ENCODE results near the gene AMZ2. TPM values are rescaled to one million over a fixed set of nuclear protein-coding genes. Genes with fewer than 3 reads are reported as not detected.
"Not testable (repeated sequence)": the region's sequence is repeated elsewhere in the genome, so short reads cannot be mapped to it uniquely, and the experiment has no call there.

The AMZ2 gene
- polyA plus RNA-seq, 3 donors = 89.1 to 97.0 (median 91.5) TPM

DNA sequence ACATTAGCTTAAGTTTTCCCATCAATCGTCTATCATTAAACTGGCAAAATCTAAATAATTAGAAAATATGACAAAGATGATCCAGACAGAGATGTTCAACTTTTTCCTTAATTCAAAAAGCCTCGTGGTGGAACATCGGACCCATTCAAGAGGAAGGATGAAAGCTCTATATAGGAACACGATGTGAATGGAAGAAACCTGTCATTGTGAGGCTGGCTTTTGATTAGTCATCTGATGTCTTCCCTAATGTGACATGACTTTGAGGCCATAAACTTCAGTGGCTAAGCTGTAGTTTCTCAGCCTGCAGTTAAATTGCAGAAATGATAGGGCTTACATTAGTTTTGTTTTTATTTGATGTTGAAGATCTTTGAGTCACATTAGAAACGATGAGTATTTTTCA lies 1.0 kb downstream of the AMZ2 start:
- DNase-seq (ENCODE audit: low read depth in 3 of 3, low spot score in 2 of 3) = no peak

DNA sequence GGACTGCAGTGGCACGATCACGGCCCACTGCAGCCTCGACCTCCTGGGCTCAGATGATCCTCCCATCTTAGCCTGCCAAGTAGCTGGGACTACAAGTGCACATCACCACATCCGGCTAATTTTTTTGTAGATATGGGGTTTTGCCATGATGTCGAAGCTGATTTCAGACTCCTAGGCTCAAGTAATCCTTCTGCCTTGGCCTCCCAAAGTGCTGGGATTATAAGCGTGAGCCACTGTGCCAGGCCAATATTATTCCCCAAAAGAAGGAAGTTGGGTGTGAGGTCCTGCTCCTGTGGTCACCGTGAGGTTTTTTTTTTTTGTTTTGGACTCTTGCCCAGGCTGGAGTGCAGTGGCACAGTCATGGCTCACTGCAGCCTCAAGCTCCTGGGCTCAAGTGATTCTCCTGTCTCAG lies 1.5 kb downstream of the AMZ2 start:
- no peak for DNase-seq (ENCODE audit: low read depth in 3 of 3, low spot score in 2 of 3)

DNA sequence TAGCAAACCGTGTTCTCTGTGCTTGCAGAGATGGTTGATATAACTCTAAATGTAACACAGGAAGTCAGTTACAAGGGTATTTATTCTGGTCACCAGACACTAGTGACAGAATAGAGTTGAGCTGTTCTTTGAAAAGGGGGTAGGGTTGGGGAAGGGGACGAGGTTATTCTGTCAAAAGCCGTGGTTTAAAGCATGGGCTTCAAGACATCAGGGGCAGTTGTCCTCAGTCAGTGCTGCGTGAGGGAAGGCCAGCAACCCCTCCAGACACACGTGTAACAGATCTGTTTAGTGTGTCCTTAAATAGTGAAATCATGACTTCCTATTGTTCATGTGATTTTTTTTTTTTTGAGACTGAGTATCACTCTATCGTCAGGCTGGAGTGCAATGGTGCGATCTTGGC lies 5.6 kb downstream of the AMZ2 start:
- DNase-seq (ENCODE audit: low read depth in 3 of 3, low spot score in 2 of 3) = not testable (repeated sequence)

DNA sequence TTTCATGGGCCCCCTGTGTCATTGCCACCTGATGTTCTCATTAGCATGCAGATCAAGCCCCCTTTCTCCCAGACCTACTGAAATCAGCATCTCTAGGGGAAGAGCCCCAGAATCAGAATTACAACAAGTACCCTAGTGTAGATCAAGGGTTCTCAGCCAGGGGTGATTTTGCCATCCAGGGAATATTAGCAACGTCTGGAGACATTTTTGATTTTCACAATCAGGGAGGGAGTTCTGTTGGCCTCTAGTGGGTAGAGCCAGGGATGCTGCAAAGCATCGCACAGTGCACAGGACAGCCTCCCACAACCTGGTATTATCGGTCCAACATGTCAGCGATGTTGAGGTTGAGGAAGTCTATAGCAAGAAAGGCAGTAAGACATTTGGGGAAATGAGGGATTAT lies 7.3 kb downstream of the AMZ2 start:
- DNase-seq (ENCODE audit: low read depth in 3 of 3, low spot score in 2 of 3) = no peak

DNA sequence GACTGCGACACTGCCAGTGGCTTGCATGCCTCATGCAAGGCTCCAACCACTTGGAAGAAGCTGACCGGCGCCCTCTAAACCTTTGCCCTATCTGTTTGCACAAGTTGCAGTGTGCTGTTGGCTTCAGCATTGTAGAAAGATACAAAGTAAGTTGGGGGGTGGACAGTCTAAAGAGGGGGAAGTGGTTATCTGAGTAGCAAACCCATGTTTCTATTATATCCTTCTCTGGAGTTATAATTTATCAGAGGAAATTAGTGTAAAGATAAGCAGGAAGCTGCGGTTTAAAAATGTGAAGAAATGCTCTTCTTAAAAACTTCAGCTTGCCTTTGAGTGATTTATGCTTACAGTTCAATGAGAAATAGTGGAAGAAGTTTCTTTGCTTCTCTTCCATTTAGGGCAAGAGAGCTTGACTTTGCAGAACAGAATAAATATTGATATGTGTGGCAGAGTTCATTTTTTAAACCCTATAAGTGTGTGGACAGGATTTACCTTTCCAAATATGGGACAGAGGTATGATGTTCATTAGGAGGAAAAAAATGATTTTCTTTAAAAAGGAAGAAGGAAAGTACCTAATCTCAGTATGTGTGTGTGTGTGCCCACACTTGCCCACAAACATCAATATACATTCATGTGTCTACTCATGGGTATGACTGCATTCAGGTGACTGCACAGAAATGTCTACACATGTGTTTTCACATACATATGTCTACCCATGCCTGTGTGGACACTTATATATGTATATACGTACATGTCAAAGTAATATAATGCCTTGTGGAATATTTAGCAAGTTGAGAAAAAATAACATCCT lies 8.1 kb downstream of the AMZ2 start:
- no peak for DNase-seq (ENCODE audit: low read depth in 3 of 3, low spot score in 2 of 3)

DNA sequence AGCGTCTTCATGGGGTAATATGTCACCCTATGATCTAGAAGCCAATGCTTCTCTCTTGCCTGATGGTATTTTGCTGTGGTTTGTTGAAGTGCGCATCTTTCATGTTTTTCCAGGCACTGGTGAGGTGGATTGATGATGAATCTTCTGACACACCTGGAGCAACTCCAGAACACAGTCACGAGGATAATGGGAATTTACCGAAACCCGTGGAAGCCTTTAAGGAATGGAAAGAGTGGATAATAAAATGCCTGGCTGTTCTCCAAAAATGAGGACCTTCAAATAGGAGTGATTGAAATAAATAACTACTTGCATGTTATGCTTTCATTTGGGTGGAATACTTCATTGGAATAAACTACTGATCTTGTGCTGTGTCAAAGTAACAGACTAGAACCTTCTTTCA lies 8.9 kb downstream of the AMZ2 start:
- not testable (repeated sequence) for DNase-seq (ENCODE audit: low read depth in 3 of 3, low spot score in 2 of 3)

DNA sequence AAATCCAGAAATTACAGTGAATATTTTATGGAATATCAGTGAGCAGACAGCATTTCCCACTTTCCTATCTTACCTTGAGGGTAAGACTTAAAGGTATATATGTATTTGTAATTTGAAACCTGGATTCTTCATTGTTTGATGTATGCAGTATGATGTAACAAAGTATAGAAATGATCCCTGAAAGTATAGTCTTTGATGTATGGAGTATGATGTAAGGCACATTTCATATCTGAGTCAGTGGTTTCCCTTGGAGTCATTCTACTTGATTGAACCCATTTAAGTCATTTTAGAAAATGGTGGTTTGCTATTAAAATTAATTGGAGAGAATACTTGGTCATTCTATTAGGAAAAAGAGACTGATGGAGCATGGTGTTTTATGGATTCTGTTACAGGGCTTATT lies 10.1 kb downstream of the AMZ2 start:
- DNase-seq (ENCODE audit: low read depth in 3 of 3, low spot score in 2 of 3) = no peak

DNA sequence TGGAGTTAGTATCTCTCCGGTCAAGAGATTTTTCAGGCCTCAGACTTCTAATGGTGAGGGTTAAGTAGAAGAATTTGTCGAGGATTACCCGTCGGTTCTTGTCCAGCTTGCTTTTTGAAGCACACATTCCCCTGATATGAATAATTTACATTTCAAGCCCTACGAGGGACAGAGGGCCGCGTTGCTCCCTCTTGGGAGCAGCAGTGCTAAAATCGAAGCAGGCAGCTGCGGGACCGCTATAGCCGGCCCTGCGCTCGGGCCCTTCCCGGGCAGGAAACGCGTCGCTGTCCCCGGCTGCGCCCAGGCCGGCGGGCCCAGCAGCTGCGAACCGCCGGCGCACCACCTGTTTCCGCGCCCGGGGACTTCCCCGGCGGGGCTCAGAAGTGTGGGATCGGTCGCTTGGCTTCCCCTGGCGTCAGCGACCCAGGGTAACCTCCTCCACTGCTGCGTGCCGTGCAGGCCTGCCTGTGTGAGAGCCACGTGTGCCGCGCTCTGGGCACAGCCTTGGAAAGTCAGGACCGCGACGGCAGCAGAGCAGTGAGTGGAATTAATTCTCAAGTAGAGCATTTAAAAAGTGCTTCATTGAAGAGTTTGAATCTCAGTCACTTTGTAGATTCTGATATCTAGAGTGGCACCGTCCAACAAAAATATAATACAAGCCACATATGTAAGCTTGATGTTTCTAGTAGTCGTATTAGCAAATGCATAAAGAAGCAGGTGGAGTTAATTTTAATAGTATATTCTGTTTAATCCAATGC lies 11.2 kb downstream of the AMZ2 start:
- not testable (repeated sequence) for DNase-seq (ENCODE audit: low read depth in 3 of 3, low spot score in 2 of 3)

DNA sequence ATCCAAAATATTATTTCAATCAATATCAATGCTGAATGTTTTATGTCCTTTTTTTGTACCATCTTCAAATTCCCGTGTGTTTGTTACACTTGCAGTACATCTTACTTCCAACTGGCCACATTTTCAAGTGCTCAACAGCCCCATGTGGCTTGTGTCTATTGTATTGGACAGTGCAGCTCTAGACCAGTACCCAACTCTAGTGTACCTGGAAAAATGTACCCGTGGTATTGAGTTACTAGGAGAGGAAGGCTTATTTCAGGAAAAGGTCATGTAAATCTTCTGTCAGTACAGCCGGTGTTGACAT lies 11.8 kb downstream of the AMZ2 start:
- DNase-seq (ENCODE audit: low read depth in 3 of 3, low spot score in 2 of 3) = not testable (repeated sequence)

DNA sequence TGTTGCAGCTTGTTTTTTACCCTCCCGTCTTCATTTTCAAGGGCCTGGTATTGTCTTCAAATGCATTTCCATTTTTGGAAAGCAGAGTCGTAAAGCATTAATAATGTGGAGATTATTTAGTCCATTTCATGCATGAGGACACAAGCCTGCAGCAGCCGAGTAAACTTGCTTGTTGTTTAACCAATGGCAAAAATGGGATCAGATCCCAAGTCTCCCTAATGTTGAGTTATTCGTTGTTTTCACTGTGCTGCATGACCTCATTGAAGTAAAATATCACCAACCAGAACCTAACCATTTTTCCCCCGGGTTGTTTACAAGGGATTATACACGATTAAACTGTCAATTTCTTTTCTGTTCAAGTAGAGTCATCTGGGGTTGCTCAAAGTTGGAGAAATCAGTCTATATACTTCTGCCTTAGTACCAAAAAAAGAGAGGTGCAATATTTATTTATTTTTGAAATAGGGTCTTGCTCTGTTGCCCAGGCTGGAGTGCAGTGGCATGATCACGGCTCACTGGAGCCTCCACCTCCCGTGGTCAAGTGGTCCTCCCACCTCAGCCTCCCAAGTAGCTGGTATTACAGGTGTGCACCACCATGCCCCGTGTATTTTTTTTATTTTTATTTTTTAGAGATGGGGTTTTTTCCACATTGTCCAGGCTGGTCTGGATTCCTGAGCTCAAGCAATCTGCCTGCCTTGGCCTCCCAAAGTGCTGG lies 12.4 kb downstream of the AMZ2 start:
- DNase-seq (ENCODE audit: low read depth in 3 of 3, low spot score in 2 of 3) = no peak

DNA sequence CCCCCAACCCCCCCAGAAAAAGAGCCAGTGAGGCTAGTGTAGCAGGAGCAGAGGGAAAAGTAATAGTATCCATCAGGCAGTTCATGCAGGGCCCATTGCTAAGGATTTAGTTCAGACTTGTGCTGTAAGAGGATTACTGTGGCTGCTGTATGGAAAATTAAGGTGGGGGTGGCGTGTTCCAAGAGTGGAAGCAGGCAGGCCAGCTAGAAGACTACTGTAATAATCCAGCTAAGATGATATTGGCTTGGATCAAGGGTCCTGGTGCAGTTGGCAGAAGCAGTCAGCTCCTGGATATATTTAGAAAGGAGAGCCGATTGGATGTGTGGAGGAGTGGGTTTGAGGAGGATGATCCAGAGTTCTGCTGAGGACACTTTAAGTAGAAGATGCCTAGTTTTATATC lies 14.6 kb downstream of the AMZ2 start:
- not testable (repeated sequence) for DNase-seq (ENCODE audit: low read depth in 3 of 3, low spot score in 2 of 3)

DNA sequence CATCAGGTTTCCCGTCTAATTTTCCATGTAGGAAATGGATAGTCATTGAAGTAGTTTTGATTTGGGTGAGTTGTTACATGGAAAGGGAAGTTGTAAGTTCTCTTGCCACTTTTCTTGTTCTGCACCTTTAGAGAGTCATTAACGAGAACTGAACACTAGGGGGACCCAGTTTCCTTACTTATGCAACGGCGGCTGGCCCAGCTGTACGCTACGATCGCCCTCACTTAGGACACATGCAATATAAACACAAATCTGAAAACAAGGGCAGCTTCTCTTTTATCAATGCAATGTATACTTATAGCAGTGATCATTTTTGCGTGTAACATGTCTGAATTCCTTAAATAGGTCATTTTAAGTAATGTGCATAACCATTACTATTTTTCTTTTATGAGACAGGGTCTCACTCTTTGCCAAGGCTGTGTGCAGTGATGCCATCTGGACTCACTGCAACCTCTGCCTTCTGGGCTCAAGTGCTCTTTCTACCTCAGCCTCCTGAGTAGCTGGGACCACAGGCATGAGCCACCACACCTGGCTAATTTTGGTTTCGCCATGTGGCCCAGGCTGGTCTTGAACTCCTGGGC lies 15.3 kb downstream of the AMZ2 start:
- DNase-seq (ENCODE audit: low read depth in 3 of 3, low spot score in 2 of 3) = not testable (repeated sequence)

DNA sequence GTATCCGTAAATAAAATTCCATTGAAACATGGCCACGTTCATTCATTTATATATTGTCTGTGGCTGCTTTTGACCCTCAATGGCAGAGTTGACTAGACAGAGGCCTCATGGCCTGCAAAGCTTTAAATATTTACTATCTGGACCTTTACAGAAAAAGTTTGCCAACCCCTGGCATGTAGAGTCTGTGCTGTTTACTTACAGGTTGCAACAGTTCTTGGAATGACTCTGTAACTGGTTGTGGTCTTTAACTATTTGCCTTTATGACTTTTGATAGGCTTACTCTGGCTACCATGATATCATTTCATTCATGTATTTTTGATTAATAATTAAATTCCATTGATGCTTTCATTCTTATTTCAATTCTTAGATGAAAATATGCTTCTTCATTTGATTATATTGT lies 18.0 kb downstream of the AMZ2 start:
- not testable (repeated sequence) for DNase-seq (ENCODE audit: low read depth in 3 of 3, low spot score in 2 of 3)

DNA sequence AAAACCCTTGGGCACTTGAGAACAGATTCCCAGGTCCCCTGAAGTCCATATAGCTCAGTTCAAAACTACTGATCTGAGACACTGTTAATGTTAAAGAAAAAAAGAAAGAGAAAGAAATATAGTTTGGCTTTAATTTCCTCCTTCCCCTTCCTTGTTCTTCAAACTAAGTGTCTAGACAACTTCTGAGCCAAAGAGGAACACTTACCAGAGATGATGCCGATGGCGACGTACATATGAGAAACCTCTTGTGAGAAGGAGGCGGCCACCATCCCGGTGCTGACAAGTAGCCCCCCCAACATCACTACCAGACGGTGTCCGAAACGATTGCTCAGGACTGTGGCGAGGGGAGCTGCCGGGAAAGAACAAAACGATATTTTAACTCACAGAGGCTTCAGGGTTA lies 25.9 kb downstream of the AMZ2 start:
- DNase-seq (ENCODE audit: low read depth in 3 of 3, low spot score in 2 of 3) = no peak

DNA sequence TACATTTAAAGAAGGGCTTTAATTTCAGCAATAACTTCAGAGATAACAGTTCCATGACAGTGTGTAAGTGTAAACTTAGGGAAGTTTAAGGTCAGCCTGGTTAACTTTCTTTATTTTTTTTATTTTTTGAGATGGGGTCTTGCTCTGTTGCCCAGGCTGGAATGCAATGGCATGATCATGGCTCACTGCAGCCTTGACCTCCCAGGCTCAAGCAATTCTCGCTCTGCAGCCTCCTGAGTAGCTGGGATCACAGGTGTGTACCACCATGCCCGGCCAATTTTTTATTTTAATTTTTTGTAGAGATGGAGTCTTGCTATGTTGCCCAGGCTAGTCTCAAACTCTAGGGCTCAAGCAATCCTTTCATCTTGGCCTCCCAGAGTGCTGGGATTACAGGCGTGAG lies 28.5 kb downstream of the AMZ2 start:
- DNase-seq (ENCODE audit: low read depth in 3 of 3, low spot score in 2 of 3) = not testable (repeated sequence)

DNA sequence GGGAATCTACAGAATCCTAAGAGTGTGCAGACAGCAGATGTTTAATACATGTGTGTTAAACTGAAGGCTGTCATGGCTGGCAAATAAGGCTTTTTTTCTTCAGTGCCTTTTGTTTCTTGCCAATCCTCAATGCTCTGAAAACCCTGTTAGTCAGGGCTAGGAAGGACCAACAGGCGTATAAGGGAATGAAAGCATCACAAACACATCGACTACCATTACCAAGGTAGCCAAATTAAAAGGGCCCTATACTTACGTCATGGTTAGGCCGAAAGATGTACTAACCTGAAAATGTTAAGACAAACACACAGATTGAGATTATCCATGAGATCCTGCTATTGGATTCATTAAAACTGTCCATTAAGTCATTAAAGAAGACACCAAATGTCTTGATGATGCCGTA lies 30.0 kb downstream of the AMZ2 start:
- no peak for DNase-seq (ENCODE audit: low read depth in 3 of 3, low spot score in 2 of 3)

DNA sequence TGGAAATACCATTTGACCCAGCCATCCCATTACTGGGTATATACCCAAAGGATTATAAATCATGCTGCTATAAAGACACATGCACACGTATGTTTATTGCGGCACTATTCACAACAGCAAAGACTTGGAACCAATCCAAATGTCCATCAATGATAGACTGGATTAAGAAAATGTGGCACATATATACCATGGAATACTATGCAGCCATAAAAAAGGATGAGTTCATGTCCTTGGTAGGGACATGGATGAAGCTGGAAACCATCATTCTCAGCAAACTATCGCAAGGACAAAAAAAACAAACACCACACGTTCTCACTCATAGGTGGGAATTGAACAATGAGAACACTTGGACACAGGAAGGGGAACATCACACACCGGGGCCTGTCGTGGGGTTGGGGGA lies 34.1 kb downstream of the AMZ2 start:
- DNase-seq (ENCODE audit: low read depth in 3 of 3, low spot score in 2 of 3) = not testable (repeated sequence)

DNA sequence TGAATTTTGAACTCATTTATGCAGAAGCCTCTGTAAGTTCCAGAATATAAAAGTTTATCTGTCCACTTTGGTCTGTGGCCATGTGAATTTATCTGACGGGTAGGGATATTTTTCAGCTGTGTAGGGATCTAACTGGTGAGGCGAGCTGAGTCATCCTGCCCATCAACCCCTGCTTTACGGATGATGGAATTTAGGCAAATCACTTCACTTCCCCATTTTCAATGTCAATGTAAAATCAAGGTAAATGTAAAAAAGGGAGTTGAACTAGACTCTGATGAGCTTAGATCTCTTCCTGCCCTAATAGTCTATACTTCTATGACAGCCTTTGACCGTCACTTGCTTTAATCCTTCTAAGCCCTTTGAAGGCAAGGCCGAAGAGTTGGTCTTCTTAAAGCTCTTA lies 40.5 kb downstream of the AMZ2 start:
- no peak for DNase-seq (ENCODE audit: low read depth in 3 of 3, low spot score in 2 of 3)

DNA sequence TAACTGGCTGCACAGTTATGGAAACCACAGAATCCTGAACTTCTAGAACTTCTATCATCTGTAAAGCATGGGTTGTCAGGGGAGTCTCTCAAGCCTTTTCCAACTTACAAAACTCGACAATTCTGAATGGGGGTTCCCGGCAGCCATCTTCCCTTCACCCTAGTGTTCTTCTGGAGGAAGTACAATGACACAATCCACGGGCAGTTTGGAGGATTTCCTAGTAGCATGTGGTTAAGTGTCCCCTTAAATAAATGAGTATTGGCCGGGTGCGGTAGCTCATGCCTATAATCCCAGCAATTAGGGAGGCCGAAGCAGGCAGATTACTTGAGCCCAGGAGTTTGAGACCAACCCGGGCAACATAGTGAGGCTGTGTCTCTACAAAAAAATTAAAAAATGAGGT lies 41.0 kb downstream of the AMZ2 start:
- no peak for DNase-seq (ENCODE audit: low read depth in 3 of 3, low spot score in 2 of 3)

DNA sequence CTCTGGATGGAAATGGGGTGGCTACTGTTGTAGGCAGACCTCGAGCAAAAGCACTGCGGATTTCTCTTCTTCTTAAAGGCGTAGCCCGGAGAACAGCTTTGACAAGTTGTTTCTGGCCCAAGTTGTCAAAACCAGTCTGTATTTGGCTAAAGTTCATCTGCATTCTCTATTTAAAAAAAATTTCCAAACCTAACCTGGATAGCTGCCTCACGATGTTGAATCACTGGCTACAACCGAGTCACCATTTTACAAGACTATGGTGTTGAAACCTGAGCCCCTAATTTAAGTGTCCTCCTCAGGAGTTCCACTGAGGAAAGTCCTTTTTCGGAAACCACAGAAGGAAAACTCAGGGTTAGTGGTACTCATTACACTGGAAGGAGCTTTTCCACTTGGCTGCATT lies 41.6 kb downstream of the AMZ2 start:
- no peak for DNase-seq (ENCODE audit: low read depth in 3 of 3, low spot score in 2 of 3)

DNA sequence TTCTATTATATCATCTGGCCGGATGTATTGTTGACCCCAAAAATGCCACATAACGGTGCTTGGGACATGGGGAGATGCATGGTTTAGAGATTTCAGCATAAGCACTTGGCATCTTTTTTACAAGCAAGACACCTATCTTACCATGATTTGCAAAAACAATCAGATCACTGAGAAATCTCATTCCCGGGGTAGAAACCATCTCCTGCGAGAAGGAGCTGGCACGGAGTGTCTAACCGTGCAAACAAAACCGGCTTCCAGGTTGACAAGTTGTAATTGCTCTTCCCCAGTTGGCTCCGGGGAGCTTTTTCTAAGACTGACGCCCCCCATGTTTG lies 42.1 kb downstream of the AMZ2 start:
- no peak for DNase-seq (ENCODE audit: low read depth in 3 of 3, low spot score in 2 of 3)
